RCC 7860 (cell line): ENCODE results near the gene ERC1.

ENCODE experiments used
- DNase-seq: peaks from one replicate; pipeline ENCODE4 v3.0.0-alpha.2; 2015; ENCODE audit warnings: low spot score
- FAIRE-seq: peaks from 2 replicates; lab custom pipeline; 2012; peaks lifted over from hg19 to GRCh38; lab: Jason Lieb, UNC

The ERC1 gene

GRCh38 chr12:1500095-1500801, 509.2 kb downstream of the ERC1 start:
- FAIRE-seq (no peak), DNase-seq (no peak)

GRCh38 chr12:1501001-1501400, 510.0 kb downstream of the ERC1 start:
- no peak for DNase-seq
- FAIRE-seq, result no peak

GRCh38 chr12:1501695-1502378, 510.8 kb downstream of the ERC1 start:
- FAIRE-seq, result no peak
- DNase-seq, result no peak

GRCh38 chr12:1502379-1502720, 511.3 kb downstream of the ERC1 start:
- DNase-seq (no peak), FAIRE-seq (no peak)

- DNase-seq (no peak), FAIRE-seq (no peak)
Observed at GRCh38 chr12:1502831-1503230, 511.8 kb downstream of the ERC1 start.

- FAIRE-seq, result no peak
- DNase-seq, result no peak
Observed at GRCh38 chr12:1503281-1503711, 512.3 kb downstream of the ERC1 start.

- FAIRE-seq, result no peak
Observed at GRCh38 chr12:1504304-1504894, 513.4 kb downstream of the ERC1 start.

GRCh38 chr12:1504895-1505311, 513.9 kb downstream of the ERC1 start:
- DNase-seq (no peak), FAIRE-seq (no peak)

More at GRCh38 chr12:1504304-1504894, 513.4 kb downstream of the ERC1 start:
- DNase-seq, result no peak

GRCh38 chr12:1505576-1505975, 514.6 kb downstream of the ERC1 start:
- FAIRE-seq (no peak), DNase-seq (no peak)

- FAIRE-seq (no peak), DNase-seq (no peak)
Observed at GRCh38 chr12:1507308-1507707, 516.3 kb downstream of the ERC1 start.

GRCh38 chr12:1509413-1510052, 518.5 kb downstream of the ERC1 start:
- DNase-seq (no peak), FAIRE-seq (no peak)

- DNase-seq (no peak), FAIRE-seq (no peak)
Observed at GRCh38 chr12:1510056-1510812, 519.2 kb downstream of the ERC1 start.

GRCh38 chr12:1515010-1515409, 524.0 kb downstream of the ERC1 start:
- FAIRE-seq (no peak), DNase-seq (no peak)

- no peak for DNase-seq
- no peak for FAIRE-seq
Observed at GRCh38 chr12:1515428-1515827, 524.4 kb downstream of the ERC1 start.

GRCh38 chr12:1517007-1517406, 526.0 kb downstream of the ERC1 start:
- FAIRE-seq, result no peak
- peak; percentile 12 for DNase-seq

GRCh38 chr12:1517734-1518525, 526.9 kb downstream of the ERC1 start:
- no peak for FAIRE-seq
- DNase-seq, result no peak

GRCh38 chr12:1518591-1519516, 527.8 kb downstream of the ERC1 start:
- FAIRE-seq (peak; percentile 82), DNase-seq (peak; percentile 83)

- no peak for FAIRE-seq
Observed at GRCh38 chr12:1519642-1520041, 528.6 kb downstream of the ERC1 start.

GRCh38 chr12:1523046-1523445, 532.0 kb downstream of the ERC1 start:
- DNase-seq (no peak), FAIRE-seq (no peak)

More at GRCh38 chr12:1519642-1520041, 528.6 kb downstream of the ERC1 start:
- DNase-seq, result no peak
